RWPE1 (cell line): Measurements from ENCODE around the gene CATSPER3.
A peak's percentile ranks its signal among the peaks of the same experiment; 100 is the strongest.

Experiments used
- CTCF ChIA-PET: fragments of 350-600 bp; sonication (Branson Sonifier 250); formaldehyde crosslinking; extraction: SDS; loops from one replicate; lab custom pipeline; 2021; lab: Yijun Ruan, JAX
- POLR2A ChIA-PET: fragments of 400-600 bp; formaldehyde crosslinking; extraction: SDS; loops from one replicate; lab custom pipeline; 2020; ENCODE audit warnings: antibody characterized with exemption; ENCODE audit not compliant: low non-redundant PET; lab: Yijun Ruan, JAX
- DNase-seq: peaks from one replicate; pipeline ENCODE4 v3.0.0; 2012; ENCODE audit warnings: low spot score
- H3K27ac ChIP-seq: fragments of 450-650 bp; 2 replicates; pipeline ENCODE4 v1.5.1; 2017
- TF ChIP-seq, protein P1 (sequence below): fragments of 450-650 bp; conservative IDR thresholded peaks from 2 replicates; pipeline ENCODE4 v1.5.1; 2017; ENCODE audit warnings: low read depth, mild to moderate bottlenecking

CATSPER3 gene

GRCh38 chr5:134965271-134965825 lies 2.4 kb upstream of the CATSPER3 start:
- no peak overlapping the region for H3K27ac ChIP-seq
- ChIA-PET POLR2A (no interaction called here), CTCF (interaction anchor here (0.6 kb wide), 1 partner anchor 547 kb away, joined by 8 read pairs; no protein-coding TSS in a partner anchor)
- DNase-seq: no peak
- TF ChIP-seq, protein P1, sequence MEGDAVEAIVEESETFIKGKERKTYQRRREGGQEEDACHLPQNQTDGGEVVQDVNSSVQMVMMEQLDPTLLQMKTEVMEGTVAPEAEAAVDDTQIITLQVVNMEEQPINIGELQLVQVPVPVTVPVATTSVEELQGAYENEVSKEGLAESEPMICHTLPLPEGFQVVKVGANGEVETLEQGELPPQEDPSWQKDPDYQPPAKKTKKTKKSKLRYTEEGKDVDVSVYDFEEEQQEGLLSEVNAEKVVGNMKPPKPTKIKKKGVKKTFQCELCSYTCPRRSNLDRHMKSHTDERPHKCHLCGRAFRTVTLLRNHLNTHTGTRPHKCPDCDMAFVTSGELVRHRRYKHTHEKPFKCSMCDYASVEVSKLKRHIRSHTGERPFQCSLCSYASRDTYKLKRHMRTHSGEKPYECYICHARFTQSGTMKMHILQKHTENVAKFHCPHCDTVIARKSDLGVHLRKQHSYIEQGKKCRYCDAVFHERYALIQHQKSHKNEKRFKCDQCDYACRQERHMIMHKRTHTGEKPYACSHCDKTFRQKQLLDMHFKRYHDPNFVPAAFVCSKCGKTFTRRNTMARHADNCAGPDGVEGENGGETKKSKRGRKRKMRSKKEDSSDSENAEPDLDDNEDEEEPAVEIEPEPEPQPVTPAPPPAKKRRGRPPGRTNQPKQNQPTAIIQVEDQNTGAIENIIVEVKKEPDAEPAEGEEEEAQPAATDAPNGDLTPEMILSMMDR: no peak

- POLR2A ChIA-PET: no interaction called here
- peak; percentile 44 for DNase-seq
- TF ChIP-seq, protein P1: no peak
- CTCF ChIA-PET: no interaction called here
- H3K27ac ChIP-seq: no peak overlapping the region
Measured at GRCh38 chr5:134968055-134968454, 348 bp downstream of the CATSPER3 start.

- no peak overlapping the region for H3K27ac ChIP-seq
- ChIA-PET CTCF (no interaction called here), POLR2A (no interaction called here)
- TF ChIP-seq, protein P1: no peak
- DNase-seq: no peak
Measured at GRCh38 chr5:134969166-134969565, 1.5 kb downstream of the CATSPER3 start.

- POLR2A ChIA-PET: interaction anchor here (0.6 kb wide), 1 partner anchor 63 kb away, joined by 3 read pairs; no protein-coding TSS in a partner anchor
- DNase-seq: no peak
Measured at GRCh38 chr5:134975078-134975715, 7.5 kb downstream of the CATSPER3 start.

DNA sequence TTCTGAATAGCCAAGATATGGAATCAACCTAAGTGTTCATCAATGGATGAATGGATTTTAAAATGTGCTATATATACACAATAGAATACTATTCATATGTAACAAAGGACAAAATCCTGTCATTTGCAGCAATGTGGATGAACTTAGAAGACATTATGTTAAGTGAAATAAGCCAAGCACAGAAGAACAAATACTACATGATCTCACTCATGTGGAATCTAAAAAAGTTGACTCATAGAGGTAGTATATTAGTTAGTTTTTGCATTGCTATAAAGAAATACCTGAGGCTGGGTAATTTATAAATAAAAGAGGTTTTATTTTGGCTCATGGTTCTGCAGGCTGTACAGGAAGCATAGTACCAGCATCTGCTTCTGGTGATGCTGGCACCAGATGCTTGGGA lies 8.1 kb downstream of the CATSPER3 start:
- ChIA-PET POLR2A (no interaction called here), CTCF (no interaction called here)
- TF ChIP-seq, protein P1: no peak
- no peak for DNase-seq
- H3K27ac ChIP-seq: no peak overlapping the region

More at GRCh38 chr5:134975078-134975715, 7.5 kb downstream of the CATSPER3 start:
- no peak overlapping the region for H3K27ac ChIP-seq
- TF ChIP-seq, protein P1: no peak
- CTCF ChIA-PET: no interaction called here

- ChIA-PET POLR2A (no interaction called here), CTCF (no interaction called here)
- TF ChIP-seq, protein P1: no peak
- no peak overlapping the region for H3K27ac ChIP-seq
- no peak for DNase-seq
Measured at GRCh38 chr5:134976841-134977240, 9.1 kb downstream of the CATSPER3 start.
